Lower leg skin (tissue), 4 donors: ENCODE data around the gene DENND1C. TPM values are rescaled to one million over a fixed set of nuclear protein-coding genes. Genes with fewer than 3 reads are reported as not detected.
"Not testable (repeated sequence)": the region's sequence is repeated elsewhere in the genome, so short reads cannot be mapped to it uniquely, and the experiment has no call there.

ENCODE experiments used
- DNase-seq, 2 donors: peaks; one replicate each; pipeline ENCODE4 v3.0.0-alpha.2; 2019; ENCODE audit warnings: low spot score in 2 of 2
- H3K4me3 ChIP-seq: fragments of 200-600 bp; sonication (generic); 2 replicates; pipeline ENCODE4 v1.5.1; 2017; ENCODE audit warnings: mild to moderate bottlenecking, low read depth; ENCODE audit not compliant: poor library complexity, severe bottlenecking
- CTCF ChIP-seq, 3 donors: fragments of 450-650 bp; IDR thresholded peaks; one replicate each; pipeline ENCODE4 v1.5.1; 2016; ENCODE audit warnings: antibody characterized with exemption in 3 of 3, mild to moderate bottlenecking in 3 of 3, moderate library complexity in 2 of 3
- POLR2A ChIP-seq, 2 donors: fragments of 450-650 bp; IDR thresholded peaks; one replicate each; pipeline ENCODE4 v1.6.1; 2016 to 2017; ENCODE audit warnings: antibody characterized with exemption in 2 of 2, mild to moderate bottlenecking in 1 of 2, moderate library complexity in 1 of 2
- WGBS, 2 donors: methylation state at CpG; one replicate each; pipeline ENCODE4 v1.1.5; 2018; 5-methylcytosine and 5-hydroxymethylcytosine counted together
- intact Hi-C: fragments of 100-400 bp; cut with DNase I; formaldehyde crosslinking; loops from one replicate; pipeline ENCODE4 v1.15.0; 2023; ENCODE audit warnings: low total_unique reads
- total RNA-seq, 4 donors: library from RNA; depleted of rRNA; stranded (reverse); fragments of >200 nt; gene quantifications; one replicate each; pipeline ENCODE4 v1.1.0, GENCODE V29; 2016

DENND1C gene
- total RNA-seq, 4 donors from 2014 or later, result 0.61 to 1.9 (median 1.2) TPM

GRCh38 chr19:6510618-6511017 lies 29.0 kb upstream of the DENND1C start:
- DNase-seq, result no peak
- WGBS, 2 donors, result 84 to 85% methylated on average over 7 of the region's 7 CpGs
- intact Hi-C loops, result no loop called here
- no peak for TF ChIP-seq POLR2A (IDR thresholded peaks at IDR 0.05)
- no peak for TF ChIP-seq CTCF (IDR thresholded peaks at IDR 0.05)
- no peak overlapping the region for H3K4me3 ChIP-seq

- 52 to 60% methylated on average over 20 of the region's 20 CpGs for WGBS, 2 donors
- no peak overlapping the region for H3K4me3 ChIP-seq
- intact Hi-C loops, result no loop called here
Observed at GRCh38 chr19:6509118-6509971, 27.8 kb upstream of the DENND1C start.

GRCh38 chr19:6508028-6508771 lies 26.6 kb upstream of the DENND1C start:
- intact Hi-C loops, DNase-seq, H3K4me3 ChIP-seq: not testable (repeated sequence)
- WGBS, 2 donors, result 84 to 86% methylated on average over 9 of the region's 9 CpGs

More at GRCh38 chr19:6509118-6509971, 27.8 kb upstream of the DENND1C start:
- peak; percentile 50 to 93 for DNase-seq
- TF ChIP-seq POLR2A (IDR thresholded peaks at IDR 0.05) (no peak), CTCF (IDR thresholded peaks at IDR 0.05) (peak in 1 of 3 donors; percentile 33)

- WGBS, 2 donors, result 78 to 79% methylated on average over 9 of the region's 9 CpGs
Observed at GRCh38 chr19:6503407-6504201, 22.0 kb upstream of the DENND1C start.

GRCh38 chr19:6501740-6502648 lies 20.4 kb upstream of the DENND1C start, which contains the start of gene TUBB4A:
TSS of gene TUBB4A (minus strand) at chr19:6502309. CDS start at chr19:6502212, 97 bp downstream.
- no peak for DNase-seq
- intact Hi-C loops, result no loop called here
- 0 to 1% methylated on average over 20 to 55 of the region's 71 CpGs for WGBS, 2 donors
- peak within 1 kb of the TSS; percentile 37 for H3K4me3 ChIP-seq
- TF ChIP-seq CTCF (IDR thresholded peaks at IDR 0.05), result no peak
- no peak for TF ChIP-seq POLR2A (IDR thresholded peaks at IDR 0.05)

More at GRCh38 chr19:6503407-6504201, 22.0 kb upstream of the DENND1C start:
- no peak overlapping the region for H3K4me3 ChIP-seq
- DNase-seq, result no peak
- intact Hi-C loops, result no loop called here
- no peak for TF ChIP-seq POLR2A (IDR thresholded peaks at IDR 0.05)
- TF ChIP-seq CTCF (IDR thresholded peaks at IDR 0.05), result no peak
